RWPE2 (cell line): ENCODE data around the gene GFOD1.
"Not testable (repeated sequence)": the region's sequence is repeated elsewhere in the genome, so short reads cannot be mapped to it uniquely, and the experiment has no call there.

ENCODE experiments used
- ATAC-seq: fragments of 200-7000 bp; cut with Tn5 transposase; 3 replicates; pipeline ENCODE4 v1.9.1; 2021; ENCODE audit warnings: low read depth
- DNase-seq: peaks from one replicate; pipeline ENCODE4 v3.0.0-alpha.2; 2020; ENCODE audit warnings: low spot score
- H3K27ac ChIP-seq: fragments of 450-650 bp; 2 replicates; pipeline ENCODE4 v1.5.1; 2017; ENCODE audit warnings: mild to moderate bottlenecking; ENCODE audit not compliant: poor library complexity, severe bottlenecking
- H3K27me3 ChIP-seq: fragments of 250-450 bp; sonication (Bioruptor Pico); 2 replicates; pipeline ENCODE4 v1.5.1; 2021; ENCODE audit warnings: mild to moderate bottlenecking, moderate library complexity; ENCODE audit not compliant: insufficient read depth, poor library complexity, severe bottlenecking
- H3K36me3 ChIP-seq: fragments of 250-450 bp; sonication (Bioruptor Pico); 2 replicates; pipeline ENCODE4 v1.5.1; 2020; ENCODE audit warnings: low read depth, mild to moderate bottlenecking, moderate library complexity
- H3K4me1 ChIP-seq: fragments of 250-450 bp; sonication (Bioruptor Pico); 2 replicates; pipeline ENCODE4 v1.5.1; 2021; ENCODE audit warnings: mild to moderate bottlenecking, moderate library complexity; ENCODE audit not compliant: insufficient read depth, poor library complexity, severe bottlenecking
- H3K4me3 ChIP-seq: fragments of 250-450 bp; sonication (Bioruptor Pico); 2 replicates; pipeline ENCODE4 v1.5.1; 2021; ENCODE audit warnings: mild to moderate bottlenecking, moderate library complexity; ENCODE audit not compliant: severe bottlenecking
- H3K9me3 ChIP-seq: fragments of 250-450 bp; sonication (Bioruptor Pico); 2 replicates; pipeline ENCODE4 v1.5.1; 2021; ENCODE audit warnings: mild to moderate bottlenecking, moderate library complexity; ENCODE audit not compliant: severe bottlenecking
- TF ChIP-seq, protein P1 (sequence below): fragments of 450-650 bp; IDR thresholded peaks from one replicate; pipeline ENCODE4 v1.5.1; 2017; ENCODE audit warnings: mild to moderate bottlenecking, moderate library complexity; ENCODE audit not compliant: poor library complexity, severe bottlenecking

GFOD1 gene

DNA sequence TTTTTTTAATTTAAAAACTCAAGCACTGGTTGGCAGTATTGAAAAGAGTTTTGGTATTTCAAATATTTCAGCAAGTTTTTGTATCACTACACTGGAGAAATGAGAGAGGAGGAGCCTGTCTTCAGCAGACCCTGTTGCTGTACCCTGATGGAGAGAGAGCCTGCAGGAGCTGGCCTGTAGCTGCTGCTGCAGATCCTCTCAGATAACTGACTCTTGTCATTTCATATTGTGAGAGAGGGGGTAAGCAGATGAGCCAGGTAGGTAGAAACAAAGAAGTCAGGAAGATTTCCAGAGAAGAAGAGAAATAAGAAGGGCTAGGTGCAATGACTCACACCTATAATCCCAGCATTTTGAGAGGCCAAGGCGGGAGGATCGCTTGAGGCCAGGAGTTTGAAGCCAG lies 94.9 kb downstream of the GFOD1 start:
- Histone ChIP-seq H3K27me3 (no peaks in the 10 kb centered on the region), H3K9me3 (no peaks in the 10 kb centered on the region)
- TF ChIP-seq, protein P1, sequence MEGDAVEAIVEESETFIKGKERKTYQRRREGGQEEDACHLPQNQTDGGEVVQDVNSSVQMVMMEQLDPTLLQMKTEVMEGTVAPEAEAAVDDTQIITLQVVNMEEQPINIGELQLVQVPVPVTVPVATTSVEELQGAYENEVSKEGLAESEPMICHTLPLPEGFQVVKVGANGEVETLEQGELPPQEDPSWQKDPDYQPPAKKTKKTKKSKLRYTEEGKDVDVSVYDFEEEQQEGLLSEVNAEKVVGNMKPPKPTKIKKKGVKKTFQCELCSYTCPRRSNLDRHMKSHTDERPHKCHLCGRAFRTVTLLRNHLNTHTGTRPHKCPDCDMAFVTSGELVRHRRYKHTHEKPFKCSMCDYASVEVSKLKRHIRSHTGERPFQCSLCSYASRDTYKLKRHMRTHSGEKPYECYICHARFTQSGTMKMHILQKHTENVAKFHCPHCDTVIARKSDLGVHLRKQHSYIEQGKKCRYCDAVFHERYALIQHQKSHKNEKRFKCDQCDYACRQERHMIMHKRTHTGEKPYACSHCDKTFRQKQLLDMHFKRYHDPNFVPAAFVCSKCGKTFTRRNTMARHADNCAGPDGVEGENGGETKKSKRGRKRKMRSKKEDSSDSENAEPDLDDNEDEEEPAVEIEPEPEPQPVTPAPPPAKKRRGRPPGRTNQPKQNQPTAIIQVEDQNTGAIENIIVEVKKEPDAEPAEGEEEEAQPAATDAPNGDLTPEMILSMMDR = no peak

GRCh38 chr6:13391537-13391936 lies 95.9 kb downstream of the GFOD1 start:
- H3K36me3 ChIP-seq = no peaks in the 10 kb centered on the region
- H3K9me3 ChIP-seq = no peaks in the 10 kb centered on the region
- TF ChIP-seq, protein P1 = no peak
- H3K27me3 ChIP-seq = no peaks in the 10 kb centered on the region
- ATAC-seq (no peak), DNase-seq (no peak)
- peaks cover 20% of the 10 kb centered on the region for H3K4me1 ChIP-seq
- no peak overlapping the region for H3K4me3 ChIP-seq
- no peak overlapping the region for H3K27ac ChIP-seq

More for the DNA sequence above, 94.9 kb downstream of the GFOD1 start:
- Histone ChIP-seq H3K36me3 (no peaks in the 10 kb centered on the region), H3K4me1 (peaks cover 29% of the 10 kb centered on the region), H3K27ac (no peak overlapping the region), H3K4me3 (no peak overlapping the region)
- DNase-seq = no peak
- ATAC-seq = no peak

DNA sequence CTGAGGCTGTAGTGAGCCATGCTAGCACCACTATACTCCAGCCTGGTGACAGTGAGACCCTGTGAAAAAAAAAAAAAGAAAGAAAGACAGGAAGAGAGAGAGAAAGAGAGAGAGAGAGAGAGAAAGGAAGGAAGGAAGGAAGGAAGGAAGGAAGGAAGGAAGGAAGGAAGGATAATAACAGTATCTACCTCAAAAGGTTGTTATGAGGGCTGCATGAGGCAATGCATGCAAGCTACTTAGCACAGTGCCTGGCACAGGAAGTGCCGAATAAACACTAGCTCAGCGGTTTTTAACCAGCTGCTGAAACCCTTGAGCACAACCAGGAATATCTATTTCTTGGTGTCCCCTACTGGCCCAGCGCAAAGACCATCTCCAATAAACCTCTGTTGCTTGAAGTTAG lies 96.7 kb downstream of the GFOD1 start:
- TF ChIP-seq, protein P1 = no peak
- Histone ChIP-seq H3K27ac (no peak overlapping the region), H3K36me3 (no peaks in the 10 kb centered on the region), H3K4me1 (peaks cover 13% of the 10 kb centered on the region), H3K9me3 (no peaks in the 10 kb centered on the region), H3K27me3 (no peaks in the 10 kb centered on the region), H3K4me3 (no peak overlapping the region)
- ATAC-seq = no peak
- no peak for DNase-seq

GRCh38 chr6:13389237-13389636 lies 98.2 kb downstream of the GFOD1 start:
- not testable (repeated sequence) for H3K27me3 ChIP-seq, H3K36me3 ChIP-seq, ATAC-seq, H3K4me1 ChIP-seq, DNase-seq, H3K9me3 ChIP-seq, H3K27ac ChIP-seq, H3K4me3 ChIP-seq

DNA sequence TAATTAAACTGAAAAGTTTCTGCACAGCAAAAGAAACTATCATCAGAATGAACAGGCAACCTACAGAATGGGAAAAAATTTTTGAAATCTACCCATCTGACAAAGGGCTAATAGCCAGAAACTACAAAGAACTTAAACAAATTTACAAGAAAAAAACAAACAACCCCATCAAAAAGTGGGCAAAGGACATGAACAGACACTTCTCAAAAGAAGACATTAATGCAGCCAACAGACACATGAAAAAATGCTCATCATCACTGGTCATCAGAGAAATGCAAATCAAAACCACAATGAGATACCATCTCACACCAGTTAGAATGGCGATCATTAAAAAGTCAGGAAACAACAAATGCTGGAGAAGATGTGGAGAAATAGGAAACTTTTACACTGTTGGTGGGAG lies 98.6 kb downstream of the GFOD1 start:
- not testable (repeated sequence) for H3K27ac ChIP-seq, H3K4me3 ChIP-seq, ATAC-seq, H3K36me3 ChIP-seq, H3K27me3 ChIP-seq, H3K9me3 ChIP-seq, DNase-seq, H3K4me1 ChIP-seq

DNA sequence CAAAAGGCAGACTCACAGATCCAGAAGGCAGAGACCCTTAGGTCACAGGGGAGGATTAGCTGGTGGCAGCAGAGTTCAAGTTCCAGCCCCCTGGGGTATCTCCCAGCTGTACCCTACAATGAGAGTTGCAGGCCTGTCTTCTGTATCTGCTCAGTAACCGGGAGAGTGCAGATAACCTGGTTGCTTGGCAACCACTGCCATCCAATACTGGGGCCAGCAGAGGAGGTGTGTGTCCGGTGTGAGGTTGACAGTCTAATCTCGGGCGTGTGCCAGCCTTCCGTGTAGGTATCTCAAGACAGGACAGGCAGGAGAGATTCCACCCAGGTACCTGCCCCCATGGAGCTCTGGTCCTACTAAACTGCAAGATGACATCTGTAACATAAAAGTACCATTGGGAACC lies 102.4 kb downstream of the GFOD1 start:
- H3K27ac ChIP-seq = no peak overlapping the region
- TF ChIP-seq, protein P1 = no peak
- ATAC-seq = no peak

More for the DNA sequence above, 102.4 kb downstream of the GFOD1 start:
- Histone ChIP-seq H3K4me3 (no peak overlapping the region), H3K36me3 (no peaks in the 10 kb centered on the region), H3K27me3 (no peaks in the 10 kb centered on the region), H3K4me1 (peaks cover 4% of the 10 kb centered on the region), H3K9me3 (no peaks in the 10 kb centered on the region)
- no peak for DNase-seq
